ENCODE results near the gene FBXO41.

The FBXO41 gene

GRCh38 chr2:73246850-73247249 is 37.4 kb downstream of the FBXO41 start:
- DNase-seq, result peak in 1 of 56 donors; percentile 28

GRCh38 chr2:73244580-73244979 is 39.7 kb downstream of the FBXO41 start:
- DNase-seq, result no peak

GRCh38 chr2:73243884-73244570 is 40.3 kb downstream of the FBXO41 start:
- DNase-seq, result peak in 1 of 56 donors; percentile 2

- no peak for DNase-seq
Observed at GRCh38 chr2:73239776-73240175, 44.5 kb downstream of the FBXO41 start.

GRCh38 chr2:73238976-73239375 is 45.3 kb downstream of the FBXO41 start:
- DNase-seq, result no peak

- no peak for DNase-seq
Observed at GRCh38 chr2:73238149-73238548, 46.1 kb downstream of the FBXO41 start.

- DNase-seq, result no peak
Observed at GRCh38 chr2:73237168-73237567, 47.1 kb downstream of the FBXO41 start.

GRCh38 chr2:73235315-73236028 is 48.8 kb downstream of the FBXO41 start:
- no peak for DNase-seq

GRCh38 chr2:73233932-73234832 is 50.1 kb downstream of the FBXO41 start, which contains the start of gene CCT7:
Gene CCT7 (plus strand): TSS chr2:73234308. CDS start chr2:73234379, 71 bp downstream.
- DNase-seq, result peak; percentile 68 to 96 (median 90)

- DNase-seq, result peak; percentile 82 to 100 (median 98)
Observed at GRCh38 chr2:73233154-73233931, 50.9 kb downstream of the FBXO41 start, which contains the start of gene PRADC1. Gene PRADC1 (minus strand): TSS chr2:73233239. CDS start chr2:73233160, 79 bp downstream.

GRCh38 chr2:73232403-73233153 is 51.7 kb downstream of the FBXO41 start:
- DNase-seq, result peak in 9 of 56 donors; percentile 26 to 80 (median 57)

GRCh38 chr2:73228631-73229030 is 55.6 kb downstream of the FBXO41 start:
- no peak for DNase-seq

GRCh38 chr2:73227086-73227485 is 57.2 kb downstream of the FBXO41 start:
- DNase-seq, result no peak

GRCh38 chr2:73225513-73226360 is 58.5 kb downstream of the FBXO41 start:
- no peak for DNase-seq

GRCh38 chr2:73223821-73224220 is 60.5 kb downstream of the FBXO41 start:
- DNase-seq, result no peak

- DNase-seq, result no peak
Observed at GRCh38 chr2:73218298-73218697, 66.0 kb downstream of the FBXO41 start.

GRCh38 chr2:73217826-73218225 is 66.5 kb downstream of the FBXO41 start:
- DNase-seq, result no peak

GRCh38 chr2:73217160-73217559 is 67.1 kb downstream of the FBXO41 start:
- DNase-seq, result no peak

GRCh38 chr2:73215254-73215653 is 69.0 kb downstream of the FBXO41 start:
- no peak for DNase-seq
